D721Med (cell line): Measurements from ENCODE around the gene GRK5.
"Not testable (repeated sequence)": the region's sequence is repeated elsewhere in the genome, so short reads cannot be mapped to it uniquely, and the experiment has no call there.

Experiments used
- DNase-seq: peaks from one replicate; pipeline ENCODE4 v3.0.0; 2011; ENCODE audit warnings: low spot score; ENCODE audit not compliant: insufficient read length
- FAIRE-seq: peaks from 2 replicates; lab custom pipeline; 2011; peaks lifted over from hg19 to GRCh38; lab: Jason Lieb, UNC
- TF ChIP-seq, protein P1 (sequence below): IDR thresholded peaks from 2 replicates; pipeline ENCODE4 v1.5.1; 2012; ENCODE audit warnings: mild to moderate bottlenecking, control low read depth; ENCODE audit not compliant: insufficient read depth; ENCODE audit errors: missing control alignments

Gene GRK5

GRCh38 chr10:119273413-119273812, 66.0 kb downstream of the GRK5 start:
- TF ChIP-seq, protein P1, sequence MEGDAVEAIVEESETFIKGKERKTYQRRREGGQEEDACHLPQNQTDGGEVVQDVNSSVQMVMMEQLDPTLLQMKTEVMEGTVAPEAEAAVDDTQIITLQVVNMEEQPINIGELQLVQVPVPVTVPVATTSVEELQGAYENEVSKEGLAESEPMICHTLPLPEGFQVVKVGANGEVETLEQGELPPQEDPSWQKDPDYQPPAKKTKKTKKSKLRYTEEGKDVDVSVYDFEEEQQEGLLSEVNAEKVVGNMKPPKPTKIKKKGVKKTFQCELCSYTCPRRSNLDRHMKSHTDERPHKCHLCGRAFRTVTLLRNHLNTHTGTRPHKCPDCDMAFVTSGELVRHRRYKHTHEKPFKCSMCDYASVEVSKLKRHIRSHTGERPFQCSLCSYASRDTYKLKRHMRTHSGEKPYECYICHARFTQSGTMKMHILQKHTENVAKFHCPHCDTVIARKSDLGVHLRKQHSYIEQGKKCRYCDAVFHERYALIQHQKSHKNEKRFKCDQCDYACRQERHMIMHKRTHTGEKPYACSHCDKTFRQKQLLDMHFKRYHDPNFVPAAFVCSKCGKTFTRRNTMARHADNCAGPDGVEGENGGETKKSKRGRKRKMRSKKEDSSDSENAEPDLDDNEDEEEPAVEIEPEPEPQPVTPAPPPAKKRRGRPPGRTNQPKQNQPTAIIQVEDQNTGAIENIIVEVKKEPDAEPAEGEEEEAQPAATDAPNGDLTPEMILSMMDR = no peak
- FAIRE-seq = no peak
- no peak for DNase-seq

DNA sequence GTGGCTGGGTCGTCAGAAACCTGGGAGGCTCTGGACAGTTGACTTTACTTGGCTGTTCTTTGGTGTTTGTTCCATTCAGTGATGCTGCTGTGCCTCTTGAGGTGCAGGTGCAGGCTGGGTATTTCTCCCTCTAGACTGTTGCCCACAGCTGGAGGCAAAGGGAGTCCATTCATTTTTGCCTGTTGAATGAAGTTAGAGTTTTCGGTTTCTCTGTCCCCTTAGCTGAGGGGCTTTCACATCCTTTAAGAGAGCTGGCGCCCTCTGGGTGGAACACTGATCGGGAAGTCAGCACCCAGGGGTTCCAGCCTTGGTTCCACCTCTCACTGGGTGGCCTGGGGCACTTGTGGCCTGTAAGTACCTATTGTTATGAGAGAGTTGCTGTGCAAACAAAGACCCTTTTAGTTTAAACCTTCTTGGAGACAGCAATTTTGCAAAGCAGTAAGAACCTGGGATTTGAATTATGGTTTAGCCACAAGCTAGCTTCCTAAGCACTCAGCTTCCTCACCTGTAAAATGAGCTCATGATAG, 67.2 kb downstream of the GRK5 start:
- no peak for FAIRE-seq
- DNase-seq = no peak
- TF ChIP-seq, protein P1 = no peak

GRCh38 chr10:119275085-119275484, 67.7 kb downstream of the GRK5 start:
- no peak for FAIRE-seq
- TF ChIP-seq, protein P1 = no peak
- no peak for DNase-seq

DNA sequence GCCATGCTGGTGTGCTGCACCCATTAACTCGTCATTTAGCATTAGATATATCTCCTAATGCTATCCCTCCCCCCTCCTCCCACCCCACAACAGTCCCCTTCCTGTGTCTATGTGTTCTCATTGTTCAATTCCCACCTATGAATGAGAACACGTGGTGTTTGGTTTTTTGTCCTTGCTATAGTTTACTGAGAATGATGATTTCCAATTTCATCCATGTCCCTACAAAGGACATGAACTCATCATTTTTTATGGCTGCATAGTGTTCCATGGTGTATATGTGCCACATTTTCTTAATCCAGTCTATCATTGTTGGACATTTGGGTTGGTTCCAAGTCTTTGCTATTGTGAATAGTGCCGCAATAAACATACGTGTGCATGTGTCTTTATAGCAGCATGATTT, 68.8 kb downstream of the GRK5 start:
- FAIRE-seq = not testable (repeated sequence)

DNA sequence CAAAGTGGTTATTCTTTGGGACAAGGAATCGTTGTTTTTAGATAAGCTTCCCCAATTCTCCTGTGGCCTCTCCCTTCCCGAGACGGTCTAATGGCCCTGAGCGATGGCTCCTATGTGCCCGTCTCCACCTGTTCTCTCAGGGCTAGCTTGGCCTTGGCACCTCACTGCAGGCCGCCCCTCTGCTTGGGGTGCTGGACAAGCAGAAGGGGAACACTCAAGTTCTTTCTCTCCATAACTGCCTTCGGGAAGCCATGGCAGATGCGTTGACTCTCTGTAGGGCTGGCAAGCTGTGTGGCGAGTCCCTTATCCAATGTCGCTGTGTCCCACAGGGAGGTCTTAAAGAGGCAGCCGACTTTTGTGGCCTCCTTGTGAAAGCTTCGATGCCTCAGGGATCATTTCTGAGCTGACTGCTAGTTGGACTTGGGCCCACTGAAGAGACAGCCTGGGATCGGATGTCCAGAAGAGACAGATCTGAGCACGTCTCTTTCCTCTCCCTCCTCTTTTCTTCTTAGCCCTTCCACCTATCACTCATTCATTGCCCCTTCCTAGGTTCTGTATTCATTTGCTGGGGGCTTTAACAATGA, 70.8 kb downstream of the GRK5 start:
- FAIRE-seq = no peak
- TF ChIP-seq, protein P1 = no peak

More for the DNA sequence above, 68.8 kb downstream of the GRK5 start:
- not testable (repeated sequence) for DNase-seq

GRCh38 chr10:119279441-119279840, 72.1 kb downstream of the GRK5 start:
- TF ChIP-seq, protein P1 = no peak
- no peak for DNase-seq
- no peak for FAIRE-seq

More for the DNA sequence above, 70.8 kb downstream of the GRK5 start:
- DNase-seq = no peak

- TF ChIP-seq, protein P1 = no peak
- DNase-seq (no peak), FAIRE-seq (no peak)
These were observed 74.3 kb downstream of the GRK5 start for GRCh38 chr10:119281581-119282071.
